SK-N-SH treated with all-trans-retinoic acid at 6 μM for 48 hours (cell line): ENCODE data around the gene CHCHD6.

Experiments used
- ARNTL ChIP-seq: fragments of 450-650 bp; formaldehyde crosslinking; IDR thresholded peaks from 2 replicates; pipeline ENCODE4 v1.5.0; 2020; ENCODE audit warnings: low read depth, mild to moderate bottlenecking, moderate library complexity, borderline replicate concordance
- CREB5 ChIP-seq: fragments of 250-450 bp; sonication (Bioruptor Pico); IDR thresholded peaks from 2 replicates; pipeline ENCODE4 v1.5.1; 2020; ENCODE audit warnings: low read depth, mild to moderate bottlenecking, moderate library complexity
- CSRNP3 ChIP-seq: fragments of 250-450 bp; sonication (Bioruptor Pico); IDR thresholded peaks from 2 replicates; pipeline ENCODE4 v1.5.1; 2021; ENCODE audit warnings: mild to moderate bottlenecking, moderate library complexity
- GLIS3 ChIP-seq: fragments of 250-450 bp; sonication (Bioruptor Pico); IDR thresholded peaks from 2 replicates; pipeline ENCODE4 v1.5.0; 2020; ENCODE audit warnings: mild to moderate bottlenecking, moderate library complexity
- ISL1 ChIP-seq: fragments of 250-450 bp; sonication (Bioruptor Pico); IDR thresholded peaks from 2 replicates; pipeline ENCODE4 v2.1.2; 2022; ENCODE audit warnings: mild to moderate bottlenecking, moderate library complexity
- PATZ1 ChIP-seq: fragments of 250-450 bp; sonication (Bioruptor Pico); IDR thresholded peaks from 2 replicates; pipeline ENCODE4 v1.8.0; 2020; ENCODE audit warnings: mild to moderate bottlenecking, moderate library complexity, borderline replicate concordance
- PPARA ChIP-seq: fragments of 250-450 bp; sonication (Bioruptor Pico); IDR thresholded peaks from 2 replicates; pipeline ENCODE4 v1.5.0; 2020; ENCODE audit warnings: mild to moderate bottlenecking, borderline replicate concordance
- RARB ChIP-seq: fragments of 250-450 bp; sonication (Bioruptor Pico); IDR thresholded peaks from 2 replicates; pipeline ENCODE4 v1.8.0; 2021; ENCODE audit warnings: mild to moderate bottlenecking, moderate library complexity
- SNAI2 ChIP-seq: fragments of 250-450 bp; sonication (Bioruptor Pico); IDR thresholded peaks from 2 replicates; pipeline ENCODE4 v1.5.0; 2020; ENCODE audit warnings: mild to moderate bottlenecking, moderate library complexity
- TCF4 ChIP-seq: fragments of 250-450 bp; sonication (Bioruptor Pico); IDR thresholded peaks from 2 replicates; pipeline ENCODE4 v1.8.0; 2021; ENCODE audit warnings: mild to moderate bottlenecking, moderate library complexity, borderline replicate concordance
- TOX ChIP-seq: fragments of 250-450 bp; sonication (Bioruptor Pico); IDR thresholded peaks from 2 replicates; pipeline ENCODE4 v1.8.0; 2021; ENCODE audit warnings: mild to moderate bottlenecking, moderate library complexity, borderline replicate concordance
- ZC3H10 ChIP-seq: fragments of 250-450 bp; sonication (Bioruptor Pico); IDR thresholded peaks from 2 replicates; pipeline ENCODE4 v1.5.1; 2021; ENCODE audit warnings: mild to moderate bottlenecking, moderate library complexity
- ZFP30 ChIP-seq: fragments of 450-650 bp; formaldehyde crosslinking; IDR thresholded peaks from 2 replicates; pipeline ENCODE4 v1.5.0; 2022; ENCODE audit warnings: mild to moderate bottlenecking, moderate library complexity
- ZNF70 ChIP-seq: fragments of 450-650 bp; formaldehyde crosslinking; IDR thresholded peaks from 2 replicates; pipeline ENCODE4 v1.5.0; 2020; ENCODE audit warnings: mild to moderate bottlenecking, moderate library complexity

GRCh38 chr3:126858887-126859286 lies 154.8 kb downstream of the CHCHD6 start:
- no peak for TF ChIP-seq SNAI2 (CRISPR knock-in tag)
- no peak for TF ChIP-seq PATZ1 (CRISPR knock-in tag)
- no peak for TF ChIP-seq CSRNP3 (CRISPR knock-in tag)
- no peak for TF ChIP-seq CREB5 (CRISPR knock-in tag)
- TF ChIP-seq TCF4, result no peak
- TF ChIP-seq ZC3H10 (CRISPR knock-in tag), result no peak
- no peak for TF ChIP-seq ISL1 (CRISPR knock-in tag)
- TF ChIP-seq RARB (CRISPR knock-in tag), result no peak
- TF ChIP-seq PPARA, result no peak
- no peak for TF ChIP-seq ZNF70 (CRISPR knock-in tag)
- no peak for TF ChIP-seq TOX
- no peak for TF ChIP-seq ZFP30 (CRISPR knock-in tag)
- TF ChIP-seq ARNTL (CRISPR knock-in tag), result no peak
- TF ChIP-seq GLIS3 (CRISPR knock-in tag), result no peak
